ENCODE results near the gene HOXC11.

HOXC11 gene

DNA sequence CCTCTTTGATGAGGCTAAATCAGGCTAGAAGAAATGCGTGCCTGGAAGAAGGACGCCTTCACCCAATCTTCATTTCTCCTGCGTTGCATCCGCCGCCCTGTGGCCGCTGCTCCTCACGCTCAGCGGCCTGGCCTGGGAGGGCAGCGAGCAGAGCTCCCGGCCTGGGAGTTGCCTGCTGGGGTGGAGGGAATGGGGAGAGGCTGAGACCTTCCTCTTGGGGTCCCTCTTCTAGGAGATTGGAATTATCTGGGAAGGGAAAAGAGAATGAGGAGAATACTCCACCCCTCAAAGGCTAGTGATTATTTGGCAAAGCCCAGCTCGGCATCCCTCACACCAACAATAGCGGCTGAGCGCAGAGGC is 20.6 kb upstream of the HOXC11 start:
- H3K4me3 ChIP-seq (ENCODE audit: low read depth, low read length), result no peak overlapping the region
- DNase-seq (ENCODE audit: low read depth), result no peak
- TF ChIP-seq POLR2A (IDR thresholded peaks at IDR 0.05; ENCODE audit: extremely low read depth, insufficient read length) (no peak), CTCF (IDR thresholded peaks at IDR 0.05; ENCODE audit: low read depth, low read length) (no peak), MYC (IDR thresholded peaks at IDR 0.05; ENCODE audit: low read depth, low read length) (no peak), MAX (IDR thresholded peaks at IDR 0.05; ENCODE audit: low read depth, low read length) (no peak)

GRCh38 chr12:53952871-53953734 is 19.8 kb upstream of the HOXC11 start:
- no peak for TF ChIP-seq MYC (IDR thresholded peaks at IDR 0.05; ENCODE audit: low read depth, low read length)
- TF ChIP-seq POLR2A (IDR thresholded peaks at IDR 0.05; ENCODE audit: extremely low read depth, insufficient read length), result no peak
- no peak for TF ChIP-seq CTCF (IDR thresholded peaks at IDR 0.05; ENCODE audit: low read depth, low read length)
- TF ChIP-seq MAX (IDR thresholded peaks at IDR 0.05; ENCODE audit: low read depth, low read length), result no peak
- DNase-seq (ENCODE audit: low read depth), result no peak
- no peak overlapping the region for H3K4me3 ChIP-seq (ENCODE audit: low read depth, low read length)

DNA sequence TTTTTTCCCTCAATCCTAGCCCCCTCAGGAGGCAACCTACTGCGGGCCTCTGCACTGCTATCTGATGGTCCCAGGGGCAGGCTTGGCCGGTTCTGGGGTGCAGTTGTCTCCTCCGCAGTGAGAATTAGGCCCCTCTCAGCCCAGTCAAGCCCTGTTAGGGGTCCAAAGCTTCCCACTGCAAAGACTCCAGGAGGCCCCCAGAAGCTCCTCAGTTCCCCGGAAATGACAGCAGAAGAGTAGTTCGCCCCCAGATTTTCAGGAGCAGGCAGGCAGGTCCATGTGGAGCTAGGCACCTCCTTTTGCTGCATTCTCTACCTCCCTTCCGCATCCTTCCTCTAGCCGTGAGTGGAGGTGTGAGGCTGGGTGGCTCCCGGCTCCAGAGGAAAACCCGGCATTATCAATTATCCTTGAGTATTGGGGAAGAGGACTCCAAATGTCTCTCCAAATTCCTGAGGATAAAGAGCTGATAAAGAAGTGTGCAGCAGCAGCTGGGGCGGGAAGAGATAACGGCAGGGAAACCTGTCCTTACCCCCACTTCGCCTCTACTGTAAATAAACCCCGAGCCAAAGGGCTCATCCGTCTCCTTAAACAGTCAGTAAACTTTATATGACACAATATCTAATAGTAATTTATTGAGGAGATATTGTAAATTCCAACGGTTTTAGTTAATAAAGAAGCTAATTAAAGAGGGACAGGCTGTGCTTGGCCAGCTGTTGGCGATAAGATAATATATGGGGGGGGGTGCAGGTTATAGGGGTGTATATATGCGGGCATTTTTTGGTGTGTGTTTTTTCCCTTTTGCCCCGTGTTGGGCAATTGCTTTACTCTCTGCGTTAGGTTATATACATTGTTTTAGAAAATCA is 18.9 kb upstream of the HOXC11 start:
- no peak overlapping the region for H3K4me3 ChIP-seq (ENCODE audit: low read depth, low read length)
- no peak for TF ChIP-seq POLR2A (IDR thresholded peaks at IDR 0.05; ENCODE audit: extremely low read depth, insufficient read length)
- TF ChIP-seq CTCF (IDR thresholded peaks at IDR 0.05; ENCODE audit: low read depth, low read length), result no peak
- TF ChIP-seq MYC (IDR thresholded peaks at IDR 0.05; ENCODE audit: low read depth, low read length), result no peak
- TF ChIP-seq MAX (IDR thresholded peaks at IDR 0.05; ENCODE audit: low read depth, low read length), result no peak
- no peak for DNase-seq (ENCODE audit: low read depth)

GRCh38 chr12:53954694-53955035 is 18.3 kb upstream of the HOXC11 start, which contains the start of gene HOXC12:
TSS of gene HOXC12 (plus strand) at chr12:53954903. CDS start at chr12:53954930, 27 bp downstream.
- H3K4me3 ChIP-seq (ENCODE audit: low read depth, low read length), result no peak within 1 kb of the TSS
- no peak for DNase-seq (ENCODE audit: low read depth)
- TF ChIP-seq MYC (IDR thresholded peaks at IDR 0.05; ENCODE audit: low read depth, low read length) (no peak), MAX (IDR thresholded peaks at IDR 0.05; ENCODE audit: low read depth, low read length) (no peak), CTCF (IDR thresholded peaks at IDR 0.05; ENCODE audit: low read depth, low read length) (no peak), POLR2A (IDR thresholded peaks at IDR 0.05; ENCODE audit: extremely low read depth, insufficient read length) (no peak)

- no peak overlapping the region for H3K4me3 ChIP-seq (ENCODE audit: low read depth, low read length)
- no peak for TF ChIP-seq MYC (IDR thresholded peaks at IDR 0.05; ENCODE audit: low read depth, low read length)
- no peak for DNase-seq (ENCODE audit: low read depth)
These were observed 17.7 kb upstream of the HOXC11 start for GRCh38 chr12:53955036-53955775.
